Measurements from ENCODE around the gene NKX1-2.

Gene NKX1-2

GRCh38 chr10:124474514-124475070, 24.8 kb upstream of the NKX1-2 start:
- DNase-seq (ENCODE audit: low read depth), result no peak

DNA sequence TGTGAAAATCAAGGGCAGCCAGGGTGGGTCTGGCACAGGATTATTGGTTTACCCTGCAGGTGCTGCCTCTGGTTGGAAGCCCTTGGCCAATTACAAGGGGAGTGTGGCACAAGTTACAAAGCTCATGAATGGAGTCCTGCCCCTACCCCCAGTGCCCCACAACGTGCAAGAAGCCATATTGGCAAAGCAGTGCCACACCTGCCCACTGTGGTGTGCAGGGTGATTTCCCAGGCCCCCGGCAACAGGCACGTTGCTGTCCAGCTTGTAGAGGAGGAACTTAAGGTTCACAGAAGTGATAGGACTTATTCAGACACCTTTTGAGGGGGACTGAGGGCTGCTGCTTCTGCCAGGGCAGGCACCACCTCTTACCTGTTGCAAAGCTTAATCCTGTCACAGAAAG, 23.2 kb upstream of the NKX1-2 start:
- DNase-seq (ENCODE audit: low read depth), result no peak

DNA sequence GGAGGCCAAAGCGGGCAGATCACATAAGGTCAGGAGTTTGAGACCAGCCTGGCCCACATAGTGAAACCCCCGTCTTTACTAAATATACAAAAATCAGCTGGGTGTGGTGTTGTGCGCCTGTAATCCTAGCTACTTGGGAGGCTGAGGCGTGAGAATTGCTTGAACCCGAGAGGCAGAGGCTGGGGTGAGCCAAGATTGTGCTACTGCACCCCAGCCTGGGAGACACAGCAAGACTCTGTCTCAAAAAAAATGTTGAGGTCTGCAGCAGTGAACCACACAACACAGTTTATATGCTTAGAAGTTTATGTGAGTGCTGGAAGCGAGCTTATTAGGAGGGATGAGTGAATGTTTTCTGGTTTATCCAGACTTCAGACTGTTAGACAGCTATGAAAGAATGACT, 22.2 kb upstream of the NKX1-2 start:
- no peak for DNase-seq (ENCODE audit: low read depth)

DNA sequence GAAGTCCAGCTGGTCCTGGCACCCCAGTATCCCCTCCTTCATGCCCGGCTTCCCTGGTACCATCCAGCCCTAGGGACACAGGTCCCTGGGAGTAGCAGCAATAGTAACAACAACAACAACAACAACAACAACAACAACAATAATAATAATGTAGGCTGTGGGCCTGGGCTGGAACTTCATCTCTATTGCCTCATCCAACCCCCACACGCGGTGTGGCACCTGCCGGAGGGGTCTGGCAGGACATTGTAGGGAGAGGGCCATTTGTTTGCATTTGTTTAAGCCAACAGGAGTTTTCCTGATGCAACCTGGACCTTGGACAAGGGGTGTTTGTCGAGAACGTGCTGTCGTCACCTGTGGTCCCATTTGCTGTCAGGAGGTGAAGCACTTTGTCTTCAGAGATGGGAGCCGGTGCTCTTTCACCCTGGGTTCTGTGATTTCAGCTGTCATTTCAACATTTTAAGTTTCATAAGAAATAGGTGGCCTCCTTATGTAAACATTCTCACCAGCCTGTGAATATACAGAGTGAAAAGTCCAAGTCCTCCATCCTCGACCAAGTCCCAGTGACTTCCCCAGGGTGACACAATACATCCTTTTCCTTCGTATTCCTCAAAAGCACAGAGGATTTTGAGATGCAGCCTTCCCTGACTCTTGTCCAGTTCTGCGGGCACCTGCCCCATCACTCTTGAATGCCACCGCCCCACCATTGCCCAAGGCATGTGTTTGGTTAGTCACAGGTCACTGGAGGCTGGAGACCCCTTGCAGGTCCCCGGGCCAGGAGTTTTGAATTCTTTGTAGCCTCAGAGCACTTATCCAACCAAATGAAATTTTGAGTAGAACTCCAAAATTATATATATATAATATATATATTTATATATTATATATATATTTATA, 21.0 kb upstream of the NKX1-2 start:
- no peak for DNase-seq (ENCODE audit: low read depth)

GRCh38 chr10:124469956-124470484, 20.2 kb upstream of the NKX1-2 start:
- DNase-seq (ENCODE audit: low read depth), result no peak

GRCh38 chr10:124468624-124469023, 18.8 kb upstream of the NKX1-2 start:
- no peak for DNase-seq (ENCODE audit: low read depth)

DNA sequence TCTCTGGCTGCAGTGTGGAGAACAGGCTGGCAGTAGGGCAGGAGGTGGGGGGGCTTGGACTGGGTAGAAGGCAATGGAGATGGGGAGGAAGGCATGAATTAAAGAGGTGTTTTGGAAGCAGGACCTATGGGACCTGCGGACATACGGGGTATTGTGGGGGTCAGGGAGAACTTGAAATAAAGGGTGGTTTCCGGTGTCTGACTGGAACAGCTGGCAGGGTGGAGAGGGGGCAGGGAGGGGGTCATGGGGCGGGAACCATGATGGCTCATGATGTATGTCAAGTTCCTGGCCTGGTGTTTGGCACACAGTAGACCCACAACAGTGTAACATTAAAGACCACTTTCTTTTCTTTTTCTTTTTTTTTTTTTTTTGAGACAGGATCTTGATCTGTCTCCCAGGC, 17.3 kb upstream of the NKX1-2 start:
- DNase-seq (ENCODE audit: low read depth), result no peak

GRCh38 chr10:124465777-124466488, 16.1 kb upstream of the NKX1-2 start:
- no peak for DNase-seq (ENCODE audit: low read depth)

- no peak for DNase-seq (ENCODE audit: low read depth)
Measured at GRCh38 chr10:124465003-124465776, 15.4 kb upstream of the NKX1-2 start.

DNA sequence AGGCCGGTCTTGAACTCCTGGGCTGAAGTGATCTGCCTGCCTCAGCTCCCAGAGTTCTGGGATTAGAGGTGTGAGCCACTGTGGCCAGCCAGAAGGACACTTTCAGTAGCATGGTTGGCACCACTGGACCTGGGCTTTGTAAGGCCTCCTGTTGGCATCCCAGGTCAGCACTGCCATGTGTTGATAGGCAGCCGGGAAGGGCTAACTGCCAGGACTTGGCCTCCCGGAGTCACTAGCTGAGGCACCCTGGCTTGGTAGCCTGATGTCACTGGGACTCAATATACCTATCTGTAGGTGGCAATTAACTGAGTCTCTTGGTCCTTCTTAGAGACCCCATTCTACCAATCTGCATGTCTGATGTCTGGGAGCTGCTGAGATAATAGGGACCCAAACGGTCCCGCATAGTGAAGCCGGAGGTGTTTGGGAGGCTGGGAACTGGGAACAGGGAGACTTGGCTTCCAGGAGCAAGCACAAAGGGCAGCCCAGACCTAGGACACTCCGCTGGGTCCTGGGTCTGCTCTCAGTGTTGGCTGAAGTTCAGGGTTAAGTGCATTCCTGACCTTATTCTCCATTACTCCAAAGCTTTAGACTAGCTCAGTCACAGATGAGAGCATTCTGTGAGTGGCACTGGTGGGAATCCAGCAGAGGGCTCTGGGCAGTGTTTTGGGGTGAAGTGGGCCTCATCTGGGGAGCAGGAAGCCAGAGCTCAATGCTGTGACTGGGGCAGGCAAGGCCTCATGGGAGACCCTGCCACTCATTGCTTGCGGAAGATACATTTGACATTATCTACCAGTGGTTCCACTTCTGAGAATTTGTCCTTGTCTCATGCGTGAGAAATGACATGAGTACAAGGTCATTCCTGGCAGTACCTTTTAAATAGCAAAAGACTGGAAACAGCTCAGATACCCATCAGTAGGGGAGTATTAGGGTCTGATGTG, 14.5 kb upstream of the NKX1-2 start:
- DNase-seq (ENCODE audit: low read depth), result no peak

GRCh38 chr10:124462348-124462695, 12.5 kb upstream of the NKX1-2 start:
- no peak for DNase-seq (ENCODE audit: low read depth)

DNA sequence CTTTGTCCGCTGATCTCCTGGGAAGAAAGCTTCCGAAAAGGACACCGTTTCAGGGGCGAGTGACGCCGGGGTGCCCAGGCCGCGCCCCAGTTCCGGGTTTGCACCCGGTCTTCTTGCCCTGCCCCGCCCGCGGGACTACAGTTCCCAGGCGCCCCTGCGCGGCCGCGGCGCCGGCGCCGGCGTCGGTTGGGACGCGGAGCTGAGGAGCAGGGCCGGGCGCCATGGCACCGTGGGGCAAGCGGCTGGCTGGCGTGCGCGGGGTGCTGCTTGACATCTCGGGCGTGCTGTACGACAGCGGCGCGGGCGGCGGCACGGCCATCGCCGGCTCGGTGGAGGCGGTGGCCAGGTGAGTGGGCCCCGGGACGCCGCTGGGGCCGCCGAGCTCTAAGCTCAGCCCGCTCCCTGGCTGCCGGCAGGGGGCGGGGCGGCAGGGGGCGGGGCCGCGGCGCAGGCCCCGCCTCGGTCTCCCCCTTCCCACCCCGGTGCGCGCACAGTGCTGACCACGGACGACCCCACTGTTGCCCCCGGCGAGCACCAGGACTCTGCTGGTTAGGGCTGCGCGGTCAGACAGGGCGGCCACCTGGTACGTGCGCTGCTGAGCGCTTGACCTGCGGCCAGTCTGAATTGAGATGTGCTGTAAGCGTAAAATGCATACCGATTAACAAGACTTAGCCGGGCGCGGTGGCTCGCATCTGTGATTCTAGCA, 12.0 kb upstream of the NKX1-2 start, which contains the start of gene LHPP:
LHPP (plus strand) TSS at position 182 of the 706 bp plus-strand sequence; CDS start at position 222, 40 bp downstream.
- peak; percentile 91 for DNase-seq (ENCODE audit: low read depth)

DNA sequence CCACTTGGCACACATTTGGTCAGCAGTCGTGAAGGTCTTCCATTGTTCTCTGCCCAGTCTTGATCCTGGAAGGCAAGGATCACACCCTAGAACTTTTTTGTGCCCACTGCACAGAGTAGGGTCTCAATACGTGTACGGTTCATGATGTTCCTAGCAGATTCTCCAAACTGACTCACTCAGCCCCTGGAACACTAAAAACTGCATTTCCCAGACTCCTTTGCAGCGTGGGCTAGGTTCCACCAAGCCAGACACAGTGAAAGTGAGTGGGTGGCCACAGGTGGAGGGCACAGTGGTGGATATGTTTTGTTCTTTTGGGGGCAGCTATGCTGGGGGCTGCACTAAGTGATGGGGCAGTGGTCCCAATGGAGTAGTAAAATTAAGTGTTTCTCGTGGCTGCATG, 10.3 kb upstream of the NKX1-2 start:
- DNase-seq (ENCODE audit: low read depth), result no peak

- no peak for DNase-seq (ENCODE audit: low read depth)
Measured at GRCh38 chr10:124459395-124459794, 9.6 kb upstream of the NKX1-2 start.

DNA sequence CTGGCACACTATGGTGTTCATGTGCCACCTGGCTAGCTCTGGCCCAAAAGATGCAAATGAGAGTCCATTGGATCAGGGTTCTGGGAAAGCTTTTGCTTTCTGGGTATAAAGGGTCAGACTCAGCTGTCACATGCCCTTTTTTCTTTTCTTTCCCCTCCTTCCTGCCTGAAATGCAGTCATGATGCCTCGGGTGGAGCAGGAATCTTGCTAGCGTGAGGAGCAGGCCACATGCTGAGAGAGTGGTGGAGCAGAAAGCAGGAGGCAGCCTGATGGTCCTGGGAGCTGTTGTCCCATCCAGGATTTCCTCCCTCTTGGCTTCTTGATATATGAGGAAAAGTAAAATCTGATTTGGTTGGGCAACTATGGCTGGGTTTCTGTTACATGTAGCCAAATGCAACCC, 9.1 kb upstream of the NKX1-2 start:
- DNase-seq (ENCODE audit: low read depth), result no peak

DNA sequence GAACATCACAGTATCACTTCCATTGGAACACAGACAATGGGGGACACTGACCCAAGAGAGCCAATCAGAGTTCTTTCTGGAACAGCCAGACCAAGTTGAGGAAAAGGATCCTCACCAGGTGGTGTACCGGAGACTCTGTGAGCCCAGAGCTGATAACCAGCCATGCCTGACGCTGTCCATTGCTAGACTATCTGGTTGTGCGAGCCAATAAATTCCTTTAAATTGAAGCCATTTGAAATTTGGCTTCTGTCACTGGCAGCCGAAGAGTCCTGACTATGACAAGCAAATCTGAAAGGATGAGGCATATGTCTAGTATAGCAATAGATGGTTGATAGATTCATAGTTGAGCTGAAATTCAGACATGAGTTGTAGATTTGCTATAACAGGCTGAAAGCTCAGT, 8.6 kb upstream of the NKX1-2 start:
- DNase-seq (ENCODE audit: low read depth), result no peak

DNA sequence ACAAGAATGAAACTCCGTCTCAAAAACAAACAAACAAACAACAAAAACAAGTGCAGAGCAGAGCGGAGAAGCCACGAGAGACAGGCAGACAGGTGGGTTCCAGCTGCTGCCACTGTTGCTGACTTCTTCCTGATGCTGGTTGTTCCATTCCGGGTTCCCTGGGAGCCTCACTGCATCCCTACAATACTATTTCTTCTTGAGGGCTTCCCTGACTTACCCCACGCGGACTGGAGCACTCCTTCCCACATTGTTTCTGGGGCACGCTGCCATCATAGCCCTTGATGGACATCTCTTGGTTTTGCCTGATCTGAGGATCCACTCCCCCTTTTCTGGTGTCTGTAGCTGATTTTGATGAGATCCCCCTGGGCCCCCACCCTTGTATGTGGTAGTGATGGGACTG, 5.6 kb upstream of the NKX1-2 start:
- DNase-seq (ENCODE audit: low read depth), result no peak

- DNase-seq (ENCODE audit: low read depth), result no peak
Measured at GRCh38 chr10:124453960-124454610, 4.2 kb upstream of the NKX1-2 start.

- DNase-seq (ENCODE audit: low read depth), result no peak
Measured at GRCh38 chr10:124451276-124451675, 1.4 kb upstream of the NKX1-2 start.

- DNase-seq (ENCODE audit: low read depth), result no peak
Measured at GRCh38 chr10:124450783-124451057, 885 bp upstream of the NKX1-2 start.

Measured in activated T-cell treated with anti-CD3 and anti-CD28 coated beads for 48 hours (primary cell).